ENCODE results near the gene PLVAP.

The PLVAP gene, protein sequence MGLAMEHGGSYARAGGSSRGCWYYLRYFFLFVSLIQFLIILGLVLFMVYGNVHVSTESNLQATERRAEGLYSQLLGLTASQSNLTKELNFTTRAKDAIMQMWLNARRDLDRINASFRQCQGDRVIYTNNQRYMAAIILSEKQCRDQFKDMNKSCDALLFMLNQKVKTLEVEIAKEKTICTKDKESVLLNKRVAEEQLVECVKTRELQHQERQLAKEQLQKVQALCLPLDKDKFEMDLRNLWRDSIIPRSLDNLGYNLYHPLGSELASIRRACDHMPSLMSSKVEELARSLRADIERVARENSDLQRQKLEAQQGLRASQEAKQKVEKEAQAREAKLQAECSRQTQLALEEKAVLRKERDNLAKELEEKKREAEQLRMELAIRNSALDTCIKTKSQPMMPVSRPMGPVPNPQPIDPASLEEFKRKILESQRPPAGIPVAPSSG

DNA sequence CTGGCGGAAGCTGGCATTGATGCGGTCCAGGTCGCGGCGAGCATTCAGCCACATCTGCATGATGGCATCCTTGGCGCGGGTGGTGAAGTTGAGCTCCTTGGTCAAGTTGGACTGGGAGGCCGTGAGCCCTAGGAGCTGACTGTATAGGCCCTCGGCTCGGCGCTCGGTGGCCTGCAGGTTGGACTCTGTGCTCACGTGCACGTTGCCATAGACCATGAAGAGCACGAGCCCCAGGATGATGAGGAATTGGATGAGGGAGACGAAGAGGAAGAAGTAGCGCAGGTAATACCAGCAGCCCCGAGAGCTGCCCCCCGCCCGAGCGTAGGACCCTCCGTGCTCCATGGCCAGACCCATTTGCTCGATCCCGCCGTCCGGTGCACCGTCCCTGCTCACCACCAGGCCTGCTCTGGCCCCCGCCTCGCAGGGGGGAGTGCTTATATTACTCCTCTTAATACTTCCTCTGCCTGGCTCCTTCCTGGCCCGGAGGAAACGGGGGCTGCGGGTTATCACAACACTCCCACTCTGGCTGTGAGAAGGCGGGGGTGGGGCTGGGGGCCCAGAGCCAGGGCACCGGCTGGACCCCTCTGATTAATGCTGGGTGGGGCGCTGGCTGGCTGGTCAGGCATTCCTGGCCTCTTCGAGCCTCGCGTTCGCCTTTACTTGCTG, at the start of gene PLVAP:
TSS of gene PLVAP (minus strand) at position 408 of the 666 bp plus-strand sequence. CDS start at position 354, 54 bp downstream.
- no peak within 1 kb of the TSS for H3K4me3 ChIP-seq (ENCODE audit: low read depth, low read length)
- DNase-seq (ENCODE audit: low read depth), result peak; percentile 24
- TF ChIP-seq, protein P1, sequence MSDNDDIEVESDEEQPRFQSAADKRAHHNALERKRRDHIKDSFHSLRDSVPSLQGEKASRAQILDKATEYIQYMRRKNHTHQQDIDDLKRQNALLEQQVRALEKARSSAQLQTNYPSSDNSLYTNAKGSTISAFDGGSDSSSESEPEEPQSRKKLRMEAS (IDR thresholded peaks at IDR 0.05; ENCODE audit: low read depth, low read length), result no peak
- TF ChIP-seq MYC (IDR thresholded peaks at IDR 0.05; ENCODE audit: low read depth, low read length), result no peak
- no peak for TF ChIP-seq POLR2A (IDR thresholded peaks at IDR 0.05; ENCODE audit: extremely low read depth, insufficient read length)
- no peak for TF ChIP-seq CTCF (IDR thresholded peaks at IDR 0.05; ENCODE audit: low read depth, low read length)

- TF ChIP-seq CTCF (IDR thresholded peaks at IDR 0.05; ENCODE audit: low read depth, low read length), result no peak
- TF ChIP-seq MYC (IDR thresholded peaks at IDR 0.05; ENCODE audit: low read depth, low read length), result no peak
- no peak for TF ChIP-seq POLR2A (IDR thresholded peaks at IDR 0.05; ENCODE audit: extremely low read depth, insufficient read length)
- TF ChIP-seq, protein P1 (IDR thresholded peaks at IDR 0.05; ENCODE audit: low read depth, low read length), result no peak
- no peak overlapping the region for H3K4me3 ChIP-seq (ENCODE audit: low read depth, low read length)
- peak; percentile 59 for DNase-seq (ENCODE audit: low read depth)
Observed at GRCh38 chr19:17424743-17425365, 47.7 kb upstream of the PLVAP start.

- no peak for DNase-seq (ENCODE audit: low read depth)
- TF ChIP-seq MYC (IDR thresholded peaks at IDR 0.05; ENCODE audit: low read depth, low read length), result no peak
- TF ChIP-seq POLR2A (IDR thresholded peaks at IDR 0.05; ENCODE audit: extremely low read depth, insufficient read length), result no peak
- TF ChIP-seq CTCF (IDR thresholded peaks at IDR 0.05; ENCODE audit: low read depth, low read length), result no peak
- TF ChIP-seq, protein P1 (IDR thresholded peaks at IDR 0.05; ENCODE audit: low read depth, low read length), result no peak
- H3K4me3 ChIP-seq (ENCODE audit: low read depth, low read length), result no peak overlapping the region
Observed at GRCh38 chr19:17423429-17424208, 46.5 kb upstream of the PLVAP start.

GRCh38 chr19:17421942-17422341, 44.8 kb upstream of the PLVAP start:
- DNase-seq (ENCODE audit: low read depth), result no peak
- H3K4me3 ChIP-seq (ENCODE audit: low read depth, low read length), result no peak overlapping the region
- no peak for TF ChIP-seq POLR2A (IDR thresholded peaks at IDR 0.05; ENCODE audit: extremely low read depth, insufficient read length)
- TF ChIP-seq, protein P1 (IDR thresholded peaks at IDR 0.05; ENCODE audit: low read depth, low read length), result no peak
- no peak for TF ChIP-seq CTCF (IDR thresholded peaks at IDR 0.05; ENCODE audit: low read depth, low read length)
- no peak for TF ChIP-seq MYC (IDR thresholded peaks at IDR 0.05; ENCODE audit: low read depth, low read length)

DNA sequence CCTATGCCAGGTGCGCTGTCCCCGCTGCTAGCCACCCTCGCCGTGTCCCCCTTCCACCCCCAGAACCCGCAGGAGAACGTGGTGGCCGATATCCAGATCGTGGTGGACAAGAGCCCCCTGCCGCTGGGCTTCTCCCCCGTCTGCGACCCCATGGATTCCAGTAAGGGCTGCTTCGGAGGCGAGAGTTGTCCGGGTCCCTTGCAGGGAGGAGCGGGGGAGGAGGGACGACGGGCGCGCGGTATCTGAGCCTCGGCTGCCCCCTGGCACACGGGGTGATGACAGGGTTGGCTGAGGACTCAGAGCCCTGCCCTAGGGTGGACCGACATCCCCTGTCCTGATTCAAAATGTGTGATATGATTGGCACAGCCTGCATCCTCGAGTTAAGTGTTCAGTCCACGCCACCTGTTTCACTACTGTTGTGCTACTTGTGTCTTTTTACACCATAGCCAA, 43.4 kb upstream of the PLVAP start:
- TF ChIP-seq, protein P1 (IDR thresholded peaks at IDR 0.05; ENCODE audit: low read depth, low read length), result no peak
- DNase-seq (ENCODE audit: low read depth), result peak; percentile 61
- H3K4me3 ChIP-seq (ENCODE audit: low read depth, low read length), result peak overlapping the region; percentile 76
